Endothelial cell of umbilical vein (primary cell): ENCODE measurements around the gene PBOV1. TPM values are rescaled to one million over a fixed set of nuclear protein-coding genes. Genes with fewer than 3 reads are reported as not detected.

Source experiments
- BruUV-seq: library from RNA; stranded (reverse); fragments of 400-500 nt; replicated peaks from 2 replicates; lab custom pipeline; 2021; lab: Mats Ljungman, UMichigan
- CTCF ChIA-PET: fragments of 300-600, 350-600 bp; sonication (Branson Sonifier 250); formaldehyde crosslinking; loops from one replicate; lab custom pipeline; 2021; ENCODE audit warnings: antibody characterized with exemption, inconsistent platforms; lab: Charles Lee
- POLR2A ChIA-PET: fragments of 300-600, 350-600 bp; sonication (Branson Sonifier 250); formaldehyde crosslinking; loops from one replicate; lab custom pipeline; 2021; ENCODE audit warnings: antibody characterized with exemption, inconsistent platforms; lab: Charles Lee
- DNase-seq: peaks from one replicate; pipeline ENCODE4 v3.0.0-alpha.2; 2011; ENCODE audit warnings: low read depth, low spot score
- FAIRE-seq: peaks from 2 replicates; lab custom pipeline; 2011; peaks lifted over from hg19 to GRCh38; lab: Jason Lieb, UNC
- H2AFZ ChIP-seq: 2 replicates; pipeline ENCODE4 v1.6.0; 2012; ENCODE audit warnings: low read depth, low read length, control low read depth, inconsistent platforms
- H3K27ac ChIP-seq: 2 replicates; pipeline ENCODE4 v1.5.1; 2011; ENCODE audit warnings: low read depth, mild to moderate bottlenecking, control low read depth, low read length, moderate library complexity; ENCODE audit not compliant: insufficient read depth
- H3K27me3 ChIP-seq, 2 experiments: 2 replicates each; pipeline versions ENCODE4 v1.6.0 to v1.6.1; 2011; ENCODE audit warnings: low read length in 2 of 2, mixed read lengths in 1 of 2; ENCODE audit not compliant: control insufficient read depth in 2 of 2, insufficient read depth in 2 of 2
- H3K36me3 ChIP-seq, 2 experiments: 2 replicates in 1 of 2; 3 replicates in 1 of 2; pipeline ENCODE4 v1.5.1; 2011; ENCODE audit warnings: low read length in 2 of 2, mild to moderate bottlenecking in 1 of 2, moderate library complexity in 1 of 2; ENCODE audit not compliant: control insufficient read depth in 2 of 2, insufficient read depth in 2 of 2; ENCODE audit errors: extremely low read depth in 1 of 2
- H3K4me1 ChIP-seq: 3 replicates; pipeline ENCODE4 v1.5.1; 2011; ENCODE audit warnings: mild to moderate bottlenecking, low read length; ENCODE audit not compliant: control insufficient read depth, insufficient read depth; ENCODE audit errors: extremely low read depth
- H3K4me2 ChIP-seq: 2 replicates; pipeline ENCODE4 v1.6.1; 2011; ENCODE audit warnings: low read length, control low read depth, mixed read lengths; ENCODE audit not compliant: insufficient read depth
- H3K4me3 ChIP-seq, 3 experiments: fragments of 200-600 bp in 1 of 3; sonication (generic), shearing (Covaris generic) in 1 of 3; replicated peaks in 1 of 3; 2 replicates each; pipeline ENCODE4 v1.5.1; 2011 to 2016; ENCODE audit warnings: control low read depth in 3 of 3, low read length in 3 of 3, mild to moderate bottlenecking in 2 of 3, inconsistent platforms in 1 of 3, low read depth in 1 of 3, moderate library complexity in 1 of 3; ENCODE audit not compliant: insufficient read depth in 1 of 3
- H3K79me2 ChIP-seq: 2 replicates; pipeline ENCODE4 v1.6.0; 2012; ENCODE audit warnings: low read length, inconsistent platforms; ENCODE audit not compliant: control insufficient read depth, insufficient read depth
- H3K9ac ChIP-seq: replicated peaks from 2 replicates; pipeline ENCODE3; 2011; ENCODE audit warnings: low read length, control low read depth; ENCODE audit not compliant: insufficient read depth; ENCODE audit errors: extremely low read depth
- H3K9me1 ChIP-seq: replicated peaks from 3 replicates; pipeline ENCODE4 v1.6.0; 2011; ENCODE audit warnings: mild to moderate bottlenecking, low read length; ENCODE audit not compliant: control insufficient read depth, insufficient read depth; ENCODE audit errors: extremely low read depth
- H3K9me3 ChIP-seq: replicated peaks from 2 replicates; pipeline ENCODE4 v1.5.1; 2012; ENCODE audit warnings: low read length, inconsistent platforms; ENCODE audit not compliant: control insufficient read depth, insufficient read depth
- H4K20me1 ChIP-seq: replicated peaks from 2 replicates; pipeline ENCODE3; 2011; ENCODE audit warnings: mild to moderate bottlenecking, low read length; ENCODE audit not compliant: control insufficient read depth, insufficient read depth; ENCODE audit errors: extremely low read depth
- EZH2 ChIP-seq: IDR thresholded peaks from 2 replicates; pipeline ENCODE4 v1.6.1; 2012; ENCODE audit warnings: borderline replicate concordance, low read depth, mild to moderate bottlenecking, moderate library complexity, low read length, inconsistent platforms; ENCODE audit not compliant: severe bottlenecking
- FOS ChIP-seq: IDR thresholded peaks from 2 replicates; pipeline ENCODE4 v1.6.1; 2011; ENCODE audit warnings: mild to moderate bottlenecking, low read length, moderate library complexity, borderline replicate concordance; ENCODE audit not compliant: insufficient read depth
- GATA2 ChIP-seq: IDR thresholded peaks from 2 replicates; pipeline ENCODE4 v1.7.0; 2011; ENCODE audit warnings: low read depth, mild to moderate bottlenecking, moderate library complexity, mixed read lengths, low read length; ENCODE audit not compliant: insufficient read length, insufficient read depth
- JUN ChIP-seq: IDR thresholded peaks from 2 replicates; pipeline ENCODE4 v1.6.1; 2011; ENCODE audit warnings: borderline replicate concordance, low read depth; ENCODE audit not compliant: insufficient read length, insufficient read depth
- MYC ChIP-seq: IDR thresholded peaks from one replicate; pipeline ENCODE4 v1.6.1; 2011; ENCODE audit warnings: mild to moderate bottlenecking, low read depth, low read length
- POLR2A ChIP-seq: IDR thresholded peaks from 2 replicates; pipeline ENCODE4 v1.6.1; 2012; ENCODE audit warnings: low read depth, mild to moderate bottlenecking, control low read depth, low read length
- POLR2AphosphoS5 ChIP-seq: IDR thresholded peaks from 2 replicates; pipeline ENCODE4 v1.6.1; 2012; ENCODE audit warnings: low read depth, mild to moderate bottlenecking, control low read depth, low read length, moderate library complexity; ENCODE audit not compliant: insufficient read depth
- dilution Hi-C: fragments of 300-500 bp; cut with MboI; formaldehyde crosslinking; loops from one replicate; pipeline ENCODE4 v1.15.0; 2019; ENCODE audit warnings: low sequenced_read_pairs; ENCODE audit not compliant: extremely low pct_ligation_motif_present
- intact Hi-C: fragments of 100-400 bp; cut with micrococcal nuclease; formaldehyde crosslinking; loops from one replicate; pipeline ENCODE4 v1.10.0; 2022
- polyA plus RNA-seq, 4 experiments: library from polyadenylated mRNA; depleted of rRNA in 3 of 4; stranded (reverse) in 3 of 4; unstranded in 1 of 4; fragments of >200 nt; gene quantifications; 2 replicates each; pipeline versions ENCODE4 v1.2.1 to v1.2.3, GENCODE V29; 2011 to 2012; ENCODE audit warnings: missing spikeins in 1 of 4
- total RNA-seq: library from RNA; stranded (reverse); gene quantifications from 2 replicates; pipeline ENCODE4 v1.2.3, GENCODE V29; 2021
- TF ChIP-seq, protein P1 (sequence below), 2 donors: IDR thresholded peaks; 1 replicate in 1 of 2; 2 replicates in 1 of 2; pipeline ENCODE4 v1.5.1; 2011; ENCODE audit warnings: low read length in 2 of 2, mild to moderate bottlenecking in 2 of 2, moderate library complexity in 2 of 2, control low read depth in 1 of 2, inconsistent platforms in 1 of 2, low read depth in 1 of 2; ENCODE audit not compliant: insufficient read depth in 1 of 2; ENCODE audit errors: extremely low read depth in 1 of 2
- TF ChIP-seq, protein P2 (sequence below): IDR thresholded peaks from 2 replicates; pipeline ENCODE4 v1.6.1; 2011; ENCODE audit not compliant: insufficient read depth, insufficient read length

Gene PBOV1
- total and polyA plus RNA-seq, 2 donors (not counting 3 experiments of a cell fraction or from before 2014, with no cell fraction given) = not detected

DNA sequence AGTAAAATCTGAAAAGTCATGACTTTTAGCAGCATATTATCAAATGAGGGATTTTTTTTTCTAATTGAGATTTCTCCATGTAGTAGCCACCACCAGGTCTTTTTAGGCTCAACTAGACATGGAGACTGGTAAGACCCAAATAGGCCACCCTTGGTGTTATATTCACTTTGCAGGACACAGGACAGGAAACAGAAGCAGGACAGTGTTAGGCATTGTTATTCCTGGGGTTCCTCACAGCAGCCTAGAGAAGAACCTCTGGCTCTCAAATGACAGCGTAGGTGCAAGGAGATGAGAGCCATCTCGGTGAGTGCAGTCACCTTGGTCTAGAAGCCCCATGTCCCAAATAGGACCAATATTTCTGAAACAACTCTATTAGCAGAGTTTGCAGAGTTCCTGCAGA is 19.2 kb upstream of the PBOV1 start:
- no peak overlapping the region for H3K9ac ChIP-seq
- H3K4me2 ChIP-seq = no peak overlapping the region
- H2AFZ ChIP-seq = no peak overlapping the region
- dilution Hi-C loops = no loop called here
- BruUV-seq = no TSS peak
- no peaks in the 10 kb centered on the region for H3K79me2 ChIP-seq
- DNase-seq (no peak), FAIRE-seq (no peak)
- ChIA-PET POLR2A (no interaction called here), CTCF (no interaction called here)
- no peaks in the 10 kb centered on the region for H3K9me1 ChIP-seq
- H3K36me3 ChIP-seq = no peaks in the 10 kb centered on the region
- H4K20me1 ChIP-seq = no peaks in the 10 kb centered on the region
- no peaks in the 10 kb centered on the region for H3K4me1 ChIP-seq
- no peaks in the 10 kb centered on the region for H3K9me3 ChIP-seq
- intact Hi-C loops = no loop called here
- no peak overlapping the region for H3K4me3 ChIP-seq
- no peak overlapping the region for H3K27ac ChIP-seq
- no peak for TF ChIP-seq JUN
- TF ChIP-seq POLR2AphosphoS5 = no peak
- no peak for TF ChIP-seq MYC
- TF ChIP-seq, protein P1, sequence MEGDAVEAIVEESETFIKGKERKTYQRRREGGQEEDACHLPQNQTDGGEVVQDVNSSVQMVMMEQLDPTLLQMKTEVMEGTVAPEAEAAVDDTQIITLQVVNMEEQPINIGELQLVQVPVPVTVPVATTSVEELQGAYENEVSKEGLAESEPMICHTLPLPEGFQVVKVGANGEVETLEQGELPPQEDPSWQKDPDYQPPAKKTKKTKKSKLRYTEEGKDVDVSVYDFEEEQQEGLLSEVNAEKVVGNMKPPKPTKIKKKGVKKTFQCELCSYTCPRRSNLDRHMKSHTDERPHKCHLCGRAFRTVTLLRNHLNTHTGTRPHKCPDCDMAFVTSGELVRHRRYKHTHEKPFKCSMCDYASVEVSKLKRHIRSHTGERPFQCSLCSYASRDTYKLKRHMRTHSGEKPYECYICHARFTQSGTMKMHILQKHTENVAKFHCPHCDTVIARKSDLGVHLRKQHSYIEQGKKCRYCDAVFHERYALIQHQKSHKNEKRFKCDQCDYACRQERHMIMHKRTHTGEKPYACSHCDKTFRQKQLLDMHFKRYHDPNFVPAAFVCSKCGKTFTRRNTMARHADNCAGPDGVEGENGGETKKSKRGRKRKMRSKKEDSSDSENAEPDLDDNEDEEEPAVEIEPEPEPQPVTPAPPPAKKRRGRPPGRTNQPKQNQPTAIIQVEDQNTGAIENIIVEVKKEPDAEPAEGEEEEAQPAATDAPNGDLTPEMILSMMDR (IDR thresholded peaks at IDR 0.05; ENCODE audit: extremely low read depth in 1 of 2, insufficient read depth in 1 of 2, low read depth in 1 of 2, low read length in 2 of 2) = no peak
- TF ChIP-seq GATA2 = no peak
- no peak for TF ChIP-seq POLR2A
- no peak for TF ChIP-seq EZH2
- TF ChIP-seq FOS = no peak
- TF ChIP-seq, protein P2, sequence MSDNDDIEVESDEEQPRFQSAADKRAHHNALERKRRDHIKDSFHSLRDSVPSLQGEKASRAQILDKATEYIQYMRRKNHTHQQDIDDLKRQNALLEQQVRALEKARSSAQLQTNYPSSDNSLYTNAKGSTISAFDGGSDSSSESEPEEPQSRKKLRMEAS = no peak
- no peaks in the 10 kb centered on the region for H3K27me3 ChIP-seq
